ENCODE results near the gene FGD3. TPM values are rescaled to one million over a fixed set of nuclear protein-coding genes. Genes with fewer than 3 reads are reported as not detected.

The FGD3 gene
- total and polyA plus RNA-seq, 2 donors (not counting 1 experiment from before 2014, with no cell fraction given) = 130 to 134 TPM

DNA sequence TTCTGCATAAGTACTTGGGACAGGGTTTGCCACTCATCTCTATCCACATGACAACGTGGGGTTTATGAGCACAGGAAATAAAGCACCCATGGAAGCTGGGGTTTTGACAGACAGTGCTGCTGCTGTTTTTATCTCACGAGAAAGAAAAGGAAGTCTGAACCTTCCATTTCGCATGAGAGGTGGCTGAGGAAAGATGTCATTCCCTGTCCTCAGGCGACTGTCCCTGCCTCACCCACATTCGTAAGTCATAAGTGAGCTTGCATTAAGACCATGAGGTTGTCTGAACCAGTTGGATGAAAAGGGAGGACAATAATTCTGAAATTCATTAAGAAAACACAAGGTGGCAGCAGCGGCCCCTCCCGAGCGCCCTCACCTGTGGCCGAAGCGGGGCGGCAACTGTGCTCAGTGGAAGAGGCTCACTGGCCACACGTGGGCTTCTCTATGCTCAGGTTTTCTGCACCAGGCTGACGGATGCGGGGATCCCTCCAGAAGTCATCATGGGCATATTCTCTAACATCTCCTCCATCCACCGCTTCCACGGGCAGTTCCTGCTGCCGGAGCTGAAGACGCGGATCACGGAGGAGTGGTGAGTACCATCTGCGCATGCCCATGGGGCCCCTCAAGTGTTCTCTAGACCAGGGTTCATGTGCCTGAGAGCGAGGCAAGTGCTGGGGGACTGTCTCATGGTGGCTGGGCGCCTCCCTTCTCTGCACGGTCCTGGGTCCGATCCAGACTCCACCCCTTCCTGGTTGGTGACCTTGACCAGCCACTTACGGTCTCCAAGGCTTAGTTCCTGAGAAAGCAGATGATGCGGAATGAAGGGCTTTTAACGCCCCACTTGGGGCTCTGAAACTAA lies 56.5 kb downstream of the FGD3 start:
- ATAC-seq (ENCODE audit: low read depth) (peak; percentile 72), DNase-seq (peak; percentile 72)
- CTCF ChIA-PET = interaction anchor here (0.6 to 4.7 kb wide), 33 partner anchors 8 to 446 kb away, joined by 3 to 50 read pairs (median 5); no protein-coding TSS in a partner anchor
- H3K79me2 ChIP-seq (ENCODE audit: control insufficient read depth, insufficient read depth, low read length) = peaks cover 72% of the 10 kb centered on the region
- H3K4me3 ChIP-seq (ENCODE audit: control extremely low read depth in 1 of 5, extremely low read depth in 1 of 5, insufficient read depth in 1 of 5, low read depth in 2 of 5, low read length in 4 of 5) = no peak overlapping the region
- H3K9me3 Mint-ChIP-seq (ENCODE audit: insufficient read depth) = no peaks in the 10 kb centered on the region
- no peak overlapping the region for H3K27ac ChIP-seq (ENCODE audit: low read length in 2 of 2)
- no peaks in the 10 kb centered on the region for H3K27me3 Mint-ChIP-seq
- TF ChIP-seq EZH2 (IDR thresholded peaks at IDR 0.05; ENCODE audit: borderline replicate concordance, insufficient read depth, low read depth, low read length, poor library complexity, severe bottlenecking) = no peak
- TF ChIP-seq, protein P1, sequence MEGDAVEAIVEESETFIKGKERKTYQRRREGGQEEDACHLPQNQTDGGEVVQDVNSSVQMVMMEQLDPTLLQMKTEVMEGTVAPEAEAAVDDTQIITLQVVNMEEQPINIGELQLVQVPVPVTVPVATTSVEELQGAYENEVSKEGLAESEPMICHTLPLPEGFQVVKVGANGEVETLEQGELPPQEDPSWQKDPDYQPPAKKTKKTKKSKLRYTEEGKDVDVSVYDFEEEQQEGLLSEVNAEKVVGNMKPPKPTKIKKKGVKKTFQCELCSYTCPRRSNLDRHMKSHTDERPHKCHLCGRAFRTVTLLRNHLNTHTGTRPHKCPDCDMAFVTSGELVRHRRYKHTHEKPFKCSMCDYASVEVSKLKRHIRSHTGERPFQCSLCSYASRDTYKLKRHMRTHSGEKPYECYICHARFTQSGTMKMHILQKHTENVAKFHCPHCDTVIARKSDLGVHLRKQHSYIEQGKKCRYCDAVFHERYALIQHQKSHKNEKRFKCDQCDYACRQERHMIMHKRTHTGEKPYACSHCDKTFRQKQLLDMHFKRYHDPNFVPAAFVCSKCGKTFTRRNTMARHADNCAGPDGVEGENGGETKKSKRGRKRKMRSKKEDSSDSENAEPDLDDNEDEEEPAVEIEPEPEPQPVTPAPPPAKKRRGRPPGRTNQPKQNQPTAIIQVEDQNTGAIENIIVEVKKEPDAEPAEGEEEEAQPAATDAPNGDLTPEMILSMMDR (IDR thresholded peaks at IDR 0.05) = peak; percentile 75
- H3K4me1 ChIP-seq (ENCODE audit: control insufficient read depth in 2 of 2, insufficient read depth in 2 of 2, low read length in 2 of 2) = peaks cover 0 to 3% of the 10 kb centered on the region in 2 donors
- peaks cover 0 to 8% (median 0%) of the 10 kb centered on the region in 3 donors for H3K9me3 ChIP-seq (ENCODE audit: control extremely low read depth in 1 of 3, control insufficient read depth in 2 of 3, insufficient read depth in 1 of 3, low read length in 2 of 3)
- WGBS (ENCODE audit: insufficient coverage) = 73% methylated on average over 27 of the region's 28 CpGs
- no peak overlapping the region for H3K9ac ChIP-seq (ENCODE audit: low read length)
- H3K27me3 ChIP-seq (replicated peaks in 1 of 4; ENCODE audit: control extremely low read depth in 1 of 4, control insufficient read depth in 3 of 4, insufficient read depth in 4 of 4, low read length in 3 of 4) = no peaks in the 10 kb centered on the region
- H2AFZ ChIP-seq (ENCODE audit: insufficient read depth, low read depth, low read length, poor library complexity, severe bottlenecking) = no peak overlapping the region
- H4K20me1 ChIP-seq (ENCODE audit: control insufficient read depth, insufficient read depth, low read length, poor library complexity, severe bottlenecking) = peaks cover 89% of the 10 kb centered on the region
- H3K4me1 Mint-ChIP-seq = peaks cover 25% of the 10 kb centered on the region
- POLR2A ChIA-PET = interaction anchor here (0.6 kb wide), 1 partner anchor 64 kb away, joined by 4 read pairs; no protein-coding TSS in a partner anchor
- no peak overlapping the region for H3K4me2 ChIP-seq (replicated peaks; ENCODE audit: low read depth, low read length, poor library complexity, severe bottlenecking)
- intact Hi-C loops (cut with micrococcal nuclease) = loop anchor here (1.0 to 5.0 kb wide), 4 partner anchors 47 to 106 kb away; partner anchors contain the start of gene CARD19
- H3K4me3 Mint-ChIP-seq = no peak overlapping the region
- peaks cover 3 to 82% of the 10 kb centered on the region in 2 experiments for H3K36me3 ChIP-seq (replicated peaks in 1 of 2; ENCODE audit: control extremely low read depth in 1 of 2, control insufficient read depth in 1 of 2, extremely low read depth in 1 of 2, insufficient read depth in 2 of 2, low read length in 1 of 2)
- H3K27ac Mint-ChIP-seq = peak overlapping the region; percentile 6

DNA sequence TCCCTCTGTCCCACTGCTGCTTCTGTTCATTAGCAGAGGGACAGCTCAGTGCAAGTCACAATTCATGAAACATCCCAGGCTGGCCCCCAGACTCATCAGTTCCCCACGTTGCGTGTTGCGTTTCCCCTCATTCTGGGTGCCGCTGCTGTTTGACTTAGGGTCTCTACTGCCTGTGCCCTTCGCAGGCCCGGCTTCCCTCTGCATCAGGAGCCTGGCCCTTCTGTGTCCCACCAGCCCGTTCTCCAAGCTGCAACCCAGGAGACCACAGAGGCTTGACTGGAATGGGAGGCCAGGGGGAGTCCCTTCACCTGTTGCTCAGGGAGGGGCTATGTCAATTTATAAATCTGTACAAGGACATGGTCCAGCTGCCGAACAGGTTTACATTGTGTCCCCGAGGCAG lies 57.2 kb downstream of the FGD3 start:
- no peak overlapping the region for H3K9ac ChIP-seq (ENCODE audit: low read length)
- intact Hi-C loops (cut with micrococcal nuclease) = loop anchor here (5.0 kb wide), 1 partner anchor 93 kb away; the partner anchor contains the start of gene CARD19
- ATAC-seq (ENCODE audit: low read depth) (no peak), DNase-seq (no peak)
- H3K4me3 Mint-ChIP-seq = no peak overlapping the region
- peaks cover 3 to 84% of the 10 kb centered on the region in 2 experiments for H3K36me3 ChIP-seq (replicated peaks in 1 of 2; ENCODE audit: control extremely low read depth in 1 of 2, control insufficient read depth in 1 of 2, extremely low read depth in 1 of 2, insufficient read depth in 2 of 2, low read length in 1 of 2)
- WGBS (ENCODE audit: insufficient coverage) = 90% methylated on average over 9 of the region's 9 CpGs
- ChIA-PET POLR2A (no interaction called here), CTCF (interaction anchor here (0.6 to 4.7 kb wide), 18 partner anchors 9 to 445 kb away, joined by 3 to 50 read pairs (median 7); no protein-coding TSS in a partner anchor)
- H3K4me2 ChIP-seq (replicated peaks; ENCODE audit: low read depth, low read length, poor library complexity, severe bottlenecking) = no peak overlapping the region
- H3K27ac Mint-ChIP-seq = no peak overlapping the region
- peaks cover 24% of the 10 kb centered on the region for H3K4me1 Mint-ChIP-seq
- peaks cover 66% of the 10 kb centered on the region for H3K79me2 ChIP-seq (ENCODE audit: control insufficient read depth, insufficient read depth, low read length)
- H3K4me1 ChIP-seq (ENCODE audit: control insufficient read depth in 2 of 2, insufficient read depth in 2 of 2, low read length in 2 of 2) = peaks cover 0 to 3% of the 10 kb centered on the region in 2 donors
- TF ChIP-seq, protein P1 (IDR thresholded peaks at IDR 0.05) = no peak
- TF ChIP-seq EZH2 (IDR thresholded peaks at IDR 0.05; ENCODE audit: borderline replicate concordance, insufficient read depth, low read depth, low read length, poor library complexity, severe bottlenecking) = no peak
- no peaks in the 10 kb centered on the region for H3K9me3 Mint-ChIP-seq (ENCODE audit: insufficient read depth)
- H3K27ac ChIP-seq (ENCODE audit: low read length in 2 of 2) = no peak overlapping the region
- H3K27me3 Mint-ChIP-seq = no peaks in the 10 kb centered on the region
- no peak overlapping the region for H3K4me3 ChIP-seq (ENCODE audit: control extremely low read depth in 1 of 5, extremely low read depth in 1 of 5, insufficient read depth in 1 of 5, low read depth in 2 of 5, low read length in 4 of 5)
- H3K27me3 ChIP-seq (replicated peaks in 1 of 4; ENCODE audit: control extremely low read depth in 1 of 4, control insufficient read depth in 3 of 4, insufficient read depth in 4 of 4, low read length in 3 of 4) = no peaks in the 10 kb centered on the region
- no peak overlapping the region for H2AFZ ChIP-seq (ENCODE audit: insufficient read depth, low read depth, low read length, poor library complexity, severe bottlenecking)
- H3K9me3 ChIP-seq (ENCODE audit: control extremely low read depth in 1 of 3, control insufficient read depth in 2 of 3, insufficient read depth in 1 of 3, low read length in 2 of 3) = peaks cover 0 to 1% (median 0%) of the 10 kb centered on the region in 3 donors
- peaks cover 93% of the 10 kb centered on the region for H4K20me1 ChIP-seq (ENCODE audit: control insufficient read depth, insufficient read depth, low read length, poor library complexity, severe bottlenecking)

Measured in B cell (primary cell).